ENCODE measurements around the gene PEAK3.

PEAK3 gene

GRCh38 chr19:2249010-2249866 is 32.7 kb downstream of the PEAK3 start, which contains the start of gene AMH:
TSS of gene AMH (plus strand) at chr19:2249323. CDS start at chr19:2249333, 10 bp downstream.
- no peak for DNase-seq

GRCh38 chr19:2248136-2249009 is 33.6 kb downstream of the PEAK3 start:
- no peak for DNase-seq

- DNase-seq: no peak
These were observed 34.4 kb downstream of the PEAK3 start for GRCh38 chr19:2247433-2248101.

GRCh38 chr19:2246801-2247361 is 35.1 kb downstream of the PEAK3 start:
- no peak for DNase-seq

DNA sequence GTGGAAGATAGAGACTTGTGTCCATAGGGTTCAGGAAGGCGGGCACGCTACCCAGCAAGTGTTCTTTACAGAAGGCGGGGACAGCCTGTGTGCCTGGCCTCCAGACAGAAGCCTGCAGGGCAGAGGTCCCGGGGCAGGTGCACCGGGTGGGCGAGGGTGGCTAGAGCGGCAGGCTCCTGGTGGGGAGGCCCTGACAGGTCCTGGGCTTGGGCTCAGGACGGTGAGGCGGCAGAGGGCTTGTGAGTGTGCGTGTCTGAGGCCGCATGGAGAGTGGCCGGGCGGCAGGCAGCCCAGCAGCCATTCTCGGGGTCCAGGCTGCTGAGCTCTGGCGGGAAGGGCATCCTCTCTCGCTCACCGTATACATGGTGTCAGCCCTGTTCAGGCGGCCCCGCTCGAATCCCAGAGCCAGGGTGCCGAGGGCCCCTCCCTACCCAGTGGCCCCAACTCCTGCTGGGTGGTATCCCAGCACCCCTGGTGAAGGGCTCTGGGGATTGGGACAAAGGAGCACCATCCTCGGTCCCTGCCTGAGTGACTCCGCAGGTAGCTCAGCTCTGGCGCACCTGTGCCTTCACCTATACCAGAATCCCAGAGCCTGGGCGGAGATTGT is 35.9 kb downstream of the PEAK3 start:
- DNase-seq: no peak

GRCh38 chr19:2245273-2245672 is 36.7 kb downstream of the PEAK3 start:
- DNase-seq: no peak

GRCh38 chr19:2244486-2244885 is 37.5 kb downstream of the PEAK3 start:
- DNase-seq: no peak

DNA sequence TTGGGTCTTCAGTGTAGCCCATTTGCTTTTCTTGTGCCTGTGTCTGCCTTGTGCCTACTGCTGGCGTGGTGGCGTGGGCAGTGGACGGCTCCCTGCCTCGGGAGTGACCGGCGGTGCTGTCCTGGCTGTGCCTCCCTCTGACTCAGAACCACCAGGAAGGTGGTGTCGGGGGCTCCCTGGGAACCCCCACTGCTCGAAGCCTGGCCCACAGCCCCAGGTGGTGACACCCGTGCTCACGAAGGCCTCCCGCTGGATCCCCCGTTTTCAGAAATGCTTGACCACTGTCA is 37.9 kb downstream of the PEAK3 start:
- no peak for DNase-seq

- no peak for DNase-seq
These were observed 38.5 kb downstream of the PEAK3 start for GRCh38 chr19:2243274-2244124.

DNA sequence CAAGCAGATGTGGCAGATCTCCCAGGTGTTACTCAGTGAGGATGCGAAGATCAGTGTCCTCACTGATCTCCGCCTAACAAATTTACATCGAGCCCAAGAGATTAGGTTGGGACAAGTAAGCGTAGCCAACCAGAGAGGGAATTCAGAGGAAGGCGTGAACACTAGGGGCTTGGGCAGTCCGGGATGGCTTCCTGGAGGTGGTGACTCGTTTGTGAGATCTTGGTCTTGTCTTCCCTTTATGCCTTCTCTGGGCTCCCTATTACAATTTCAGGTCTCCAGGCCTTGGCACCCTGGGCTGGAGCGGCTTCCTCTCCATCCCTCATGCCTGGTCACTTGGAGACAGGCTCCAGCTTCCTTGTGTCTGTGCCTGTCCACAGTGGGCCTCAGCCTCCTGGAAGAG is 39.2 kb downstream of the PEAK3 start:
- DNase-seq: no peak

DNA sequence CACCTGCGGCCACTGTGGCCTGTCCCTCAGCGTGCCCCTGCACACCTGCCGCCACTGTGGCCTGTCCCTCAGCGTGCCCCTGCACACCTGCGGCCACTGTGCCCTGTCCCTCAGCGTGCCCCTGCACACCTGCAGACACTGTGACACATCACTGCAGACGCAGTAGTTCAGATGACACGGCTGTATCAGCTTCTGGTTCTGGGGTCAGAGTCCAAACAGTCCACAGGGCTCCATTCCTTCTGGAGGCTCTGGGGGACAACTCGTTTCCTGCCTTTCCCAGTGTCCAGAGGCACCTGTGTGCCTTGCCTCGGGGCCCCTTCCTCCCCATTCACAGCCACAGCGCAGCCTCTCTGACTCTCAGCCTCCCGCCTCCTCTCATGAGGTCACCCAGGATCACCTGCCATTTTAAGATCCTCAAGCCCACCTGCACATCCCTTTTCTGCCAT is 39.9 kb downstream of the PEAK3 start:
- no peak for DNase-seq

DNA sequence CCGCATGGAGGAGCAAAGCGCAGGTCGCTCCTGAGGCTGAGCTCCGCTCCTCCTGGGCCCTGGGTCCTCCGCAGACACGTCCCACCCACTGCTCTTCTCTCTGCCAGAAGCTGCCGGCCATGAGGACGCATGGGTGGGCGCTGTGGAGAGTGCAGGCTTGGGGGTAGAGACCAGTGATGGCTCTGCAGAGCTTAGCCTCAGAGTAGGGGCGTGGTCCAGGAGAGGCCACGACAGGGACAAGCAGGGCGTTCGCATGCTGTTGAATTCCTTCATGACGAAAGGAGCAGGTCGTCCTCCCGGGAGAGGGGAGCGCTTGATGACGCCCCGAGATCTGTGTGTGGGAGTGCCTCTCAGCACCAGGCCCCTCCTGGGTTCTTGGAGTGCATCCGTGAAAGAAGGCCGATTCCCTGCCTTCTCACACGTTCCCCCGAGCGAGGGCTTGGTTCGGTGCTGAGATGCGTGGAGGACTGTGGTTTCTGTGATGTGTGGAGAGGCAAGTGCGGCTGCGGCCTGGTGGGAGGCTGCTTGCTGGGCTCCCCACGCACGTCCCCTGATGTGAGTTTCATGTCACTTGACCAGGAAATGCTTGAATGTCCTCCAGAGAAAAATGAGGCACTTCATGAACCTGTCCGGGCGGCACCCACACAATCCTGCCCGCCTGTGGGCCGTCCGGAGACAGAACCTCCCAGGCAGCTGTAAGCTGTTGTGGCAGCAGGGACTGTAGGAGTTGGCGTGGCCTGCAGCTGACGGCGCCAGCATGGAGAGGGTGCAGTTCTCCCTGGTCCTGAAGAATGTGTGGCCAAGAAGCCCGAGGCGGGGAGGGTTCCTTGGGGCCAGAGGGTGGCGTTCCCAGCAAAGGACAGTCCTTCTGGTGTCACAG is 40.9 kb downstream of the PEAK3 start:
- DNase-seq: no peak

DNA sequence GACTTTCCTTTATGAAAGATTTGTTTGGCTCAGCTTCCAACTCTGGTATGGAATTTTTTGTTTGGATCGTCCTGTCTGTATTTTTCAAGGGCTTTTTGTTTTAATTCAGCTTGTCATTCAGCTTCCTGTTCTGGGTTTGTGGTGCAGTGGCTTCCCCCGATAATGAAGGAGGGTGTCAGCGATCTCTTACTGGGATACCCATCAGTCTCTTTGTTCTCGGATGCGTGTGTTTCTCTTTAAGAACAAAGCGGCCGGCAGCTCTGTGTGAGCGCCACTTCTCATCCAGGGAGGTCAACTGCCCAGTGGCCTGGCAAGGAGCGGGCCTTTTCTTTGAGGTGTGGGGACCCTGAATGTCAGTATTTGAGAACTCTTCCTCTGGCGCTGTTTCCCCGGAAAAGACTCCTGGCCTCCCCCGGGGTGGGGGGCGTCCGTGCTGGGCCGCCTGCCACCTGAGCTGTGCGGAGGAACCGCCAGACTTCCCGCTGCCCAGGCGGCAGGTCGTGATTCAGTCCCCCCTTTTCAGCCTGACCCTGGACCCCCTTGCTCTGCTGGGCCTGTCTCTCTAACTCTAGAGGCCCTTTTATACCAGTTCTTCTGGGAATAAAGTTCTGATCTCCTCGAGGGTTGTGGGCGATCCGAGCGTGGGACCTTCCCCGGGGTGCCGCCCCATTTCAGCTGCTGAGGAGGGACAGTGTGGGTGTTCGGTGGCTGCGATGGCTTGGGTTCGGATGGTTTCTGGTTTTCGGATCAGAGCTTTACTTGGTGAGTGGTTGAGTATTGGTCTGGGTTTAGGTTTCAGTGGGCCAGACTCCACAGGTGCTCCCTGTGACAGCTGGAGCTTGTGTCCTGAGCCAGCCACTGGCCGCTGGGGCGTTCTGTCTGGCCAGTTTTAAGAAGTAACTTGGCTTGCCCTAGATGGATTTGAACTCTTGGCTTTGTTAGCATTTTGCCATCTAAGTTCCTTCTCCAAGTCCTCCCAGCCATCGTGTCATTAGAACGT is 41.9 kb downstream of the PEAK3 start:
- peak; percentile 17 for DNase-seq

DNA sequence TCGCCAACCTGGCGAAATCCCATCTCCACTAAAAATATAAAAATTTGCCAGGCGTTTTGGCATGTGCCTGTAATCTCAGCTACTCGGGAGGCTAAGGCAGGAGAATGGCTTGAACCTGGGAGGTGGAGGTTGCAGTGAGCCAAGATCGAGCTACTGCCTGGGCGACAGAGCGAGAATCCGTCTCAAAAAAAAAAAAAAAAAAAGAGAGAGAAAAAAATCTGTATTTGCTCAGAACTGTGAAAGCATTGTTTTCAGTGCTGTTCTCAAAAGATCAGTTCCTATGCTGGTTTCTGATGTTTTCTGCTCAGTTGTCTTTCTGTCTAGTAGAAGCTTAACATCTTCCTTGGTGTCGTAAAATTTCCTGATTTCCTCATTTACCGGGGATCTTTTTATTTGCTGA is 42.8 kb downstream of the PEAK3 start:
- peak; percentile 11 for DNase-seq

DNA sequence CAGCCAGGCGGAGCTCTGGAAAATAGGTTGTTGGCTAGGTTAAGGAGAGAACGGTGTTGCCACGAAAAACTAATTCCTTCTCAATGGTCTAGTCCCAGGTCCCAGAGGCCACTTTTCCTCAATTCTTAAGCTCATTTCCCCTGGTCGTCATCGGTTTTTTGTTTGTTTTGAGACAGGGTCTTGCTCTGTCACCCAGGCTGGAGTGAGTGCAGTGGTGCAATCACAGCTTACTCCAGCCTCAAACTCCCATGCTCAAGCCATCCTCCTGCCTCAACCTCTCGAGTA is 44.2 kb downstream of the PEAK3 start:
- DNase-seq: no peak

GRCh38 chr19:2237051-2237868 is 44.7 kb downstream of the PEAK3 start:
- no peak for DNase-seq

DNA sequence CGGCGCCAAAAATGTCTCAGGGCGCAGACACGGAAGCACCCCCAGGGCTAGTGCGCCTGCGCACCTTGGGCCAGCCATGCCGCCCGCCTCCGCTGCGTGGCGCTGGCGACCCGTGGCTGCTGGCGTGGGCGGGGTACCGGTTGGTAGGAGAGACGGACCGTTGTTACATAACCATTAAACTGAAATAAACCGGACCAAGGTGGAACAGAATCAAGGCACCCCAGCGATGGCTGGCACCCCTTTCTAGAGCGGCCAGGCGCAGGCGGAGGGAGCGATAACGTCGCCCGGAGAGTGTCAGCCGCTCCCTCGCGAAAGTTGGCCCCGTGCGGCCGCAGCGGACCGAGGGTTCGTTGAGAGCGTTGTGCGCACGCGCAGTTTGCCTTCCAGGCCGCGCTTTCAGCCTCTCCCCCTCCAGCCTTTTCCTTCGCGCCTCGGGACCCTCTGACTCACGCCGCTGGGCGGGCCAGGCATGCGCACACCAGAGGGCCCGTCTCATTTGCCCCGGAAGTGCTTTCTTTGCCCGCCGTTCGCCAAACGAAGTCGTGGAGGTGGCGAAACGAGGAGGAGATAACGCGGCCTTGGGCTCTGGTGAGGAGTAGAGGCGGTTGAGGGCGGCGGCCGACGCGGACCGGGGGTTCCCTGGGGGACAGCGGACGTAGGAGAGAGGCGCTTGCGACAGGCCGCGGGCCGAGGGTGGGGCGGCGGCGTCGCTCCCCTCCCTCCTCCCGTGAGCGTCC is 45.5 kb downstream of the PEAK3 start, which contains the start of the genes PLEKHJ1 and SF3A2:
Gene PLEKHJ1, minus strand, starts transcription at position 16 of the 737 bp plus-strand sequence. CDS start 81 bp downstream, outside the sequence.
Gene SF3A2, plus strand, starts transcription at position 511 of the 737 bp plus-strand sequence. CDS start 6,595 bp downstream, outside the sequence.
- peak; percentile 94 for DNase-seq

- no peak for DNase-seq
These were observed 46.0 kb downstream of the PEAK3 start for GRCh38 chr19:2236064-2236313.

All from GF-D8 (cell line).